T-helper 2 cell treated with Interferon-gamma antibody and Interleukin-4, amounts not matched to agents 100 ng/mL and 5 ng/mL, for 36 hours (primary cell): ENCODE data around the gene ADAM23. TPM values are rescaled to one million over a fixed set of nuclear protein-coding genes. Genes with fewer than 3 reads are reported as not detected.

Experiments used
- intact Hi-C: fragments of 100-400 bp; cut with micrococcal nuclease; formaldehyde crosslinking; loops from one replicate; pipeline ENCODE4 v1.15.1; 2023
- total RNA-seq: library from RNA; stranded (reverse); gene quantifications from 2 replicates; pipeline ENCODE4 v1.2.3, GENCODE V29; 2022

Gene ADAM23
- total RNA-seq, 1 donor from 2014 or later, result 0.18 TPM

DNA sequence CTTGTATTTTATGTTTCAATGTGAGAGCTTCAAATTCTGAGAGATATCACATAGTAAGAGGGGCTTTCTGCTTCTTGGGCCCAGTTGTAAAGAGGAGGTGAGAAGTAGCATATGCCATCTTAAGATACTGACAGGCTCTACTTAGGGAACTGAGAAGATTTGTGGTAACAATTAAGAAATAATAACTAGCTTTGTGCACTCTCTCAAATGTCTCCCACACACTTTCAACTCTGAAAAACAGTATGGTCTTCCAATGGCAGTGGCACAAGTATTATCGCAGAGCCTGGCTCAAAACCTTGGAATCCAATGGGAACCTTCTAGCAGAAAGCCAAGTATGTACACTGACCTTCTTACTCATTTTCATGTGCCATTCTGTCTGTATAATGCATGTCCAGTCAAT is 118.6 kb downstream of the ADAM23 start:
- intact Hi-C loops, result no loop called here

- intact Hi-C loops, result no loop called here
These were observed 119.0 kb downstream of the ADAM23 start for GRCh38 chr2:206562375-206562774.

- intact Hi-C loops, result no loop called here
These were observed 120.0 kb downstream of the ADAM23 start for GRCh38 chr2:206563374-206563773.

GRCh38 chr2:206565666-206566065 is 122.3 kb downstream of the ADAM23 start:
- intact Hi-C loops, result no loop called here

DNA sequence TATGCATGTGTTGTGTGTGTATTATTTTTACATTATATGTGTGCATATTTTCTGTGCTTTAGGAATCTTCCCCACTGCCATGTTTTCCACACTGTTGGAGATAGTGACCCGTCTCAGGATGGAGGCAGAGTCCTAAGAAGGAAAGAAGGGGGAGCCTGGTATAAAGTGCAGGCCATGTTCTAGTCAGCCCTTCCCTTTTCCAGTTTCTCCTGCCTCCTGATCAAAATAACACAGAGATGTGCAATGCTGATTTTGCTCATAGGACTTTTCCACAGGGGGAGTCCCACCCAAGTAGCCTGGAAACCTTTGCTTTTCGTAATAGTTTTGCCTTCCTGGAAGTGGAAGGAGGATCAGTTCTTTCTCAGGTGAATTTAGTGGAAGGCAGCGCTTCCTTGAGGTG is 126.1 kb downstream of the ADAM23 start:
- intact Hi-C loops, result no loop called here

- intact Hi-C loops, result no loop called here
These were observed 126.9 kb downstream of the ADAM23 start for GRCh38 chr2:206570199-206570598.

DNA sequence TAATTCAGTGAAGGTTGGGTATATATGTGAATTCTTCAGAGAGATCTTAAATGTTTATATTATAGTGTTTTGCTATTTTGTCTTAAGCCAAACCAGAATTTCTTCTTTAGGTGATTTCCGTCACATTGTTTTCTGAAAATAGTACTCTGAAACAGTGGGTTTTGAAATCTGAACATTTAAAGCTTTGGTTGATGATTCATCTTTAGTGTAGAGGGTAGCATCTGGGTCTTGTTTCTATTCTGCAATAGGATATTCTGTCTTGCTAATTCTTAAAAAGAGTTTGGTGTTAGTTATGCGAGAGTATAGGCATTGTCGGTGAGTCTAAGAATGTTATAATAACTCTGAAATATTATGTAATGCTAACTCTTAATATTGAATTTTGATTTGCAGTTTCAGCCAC is 129.4 kb downstream of the ADAM23 start:
- intact Hi-C loops, result no loop called here

DNA sequence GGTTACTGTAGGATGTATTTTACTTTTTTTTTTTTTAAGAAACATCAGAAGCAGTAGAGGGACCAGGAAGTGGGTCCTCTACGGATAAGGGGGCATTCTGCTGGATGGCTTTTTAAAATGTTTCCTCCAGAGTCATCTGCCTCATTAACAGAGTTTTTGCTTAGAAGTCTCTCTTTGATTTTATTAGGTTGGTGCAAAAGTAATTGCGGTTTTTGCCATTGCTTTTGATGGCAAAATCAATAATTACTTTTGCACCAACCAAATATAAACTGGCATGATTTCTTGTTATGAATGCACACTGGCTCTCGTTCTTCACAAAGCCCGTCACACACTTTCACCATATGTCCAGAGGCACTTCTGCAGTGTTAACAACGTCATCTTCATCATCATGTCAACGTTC is 130.5 kb downstream of the ADAM23 start:
- intact Hi-C loops, result no loop called here

GRCh38 chr2:206584323-206585116 is 141.2 kb downstream of the ADAM23 start:
- intact Hi-C loops, result no loop called here

DNA sequence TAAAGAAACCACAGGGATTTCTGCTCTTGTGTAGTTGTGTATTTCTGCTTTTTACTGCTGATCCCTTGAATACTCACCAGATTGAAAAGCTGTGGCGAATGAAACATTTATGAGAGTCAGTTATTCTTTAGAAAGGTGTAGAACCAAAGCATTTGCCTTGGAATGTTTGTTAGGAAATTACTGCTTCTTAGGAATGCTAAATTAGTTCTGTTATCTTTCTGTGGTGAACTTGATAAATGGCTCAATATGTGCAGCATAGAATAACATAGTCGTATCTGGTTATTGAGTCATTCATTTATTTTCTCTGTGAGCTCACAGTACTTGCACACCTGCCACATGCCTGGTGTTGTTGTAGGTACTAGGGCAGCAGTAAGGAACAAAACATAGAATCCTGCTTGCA is 142.0 kb downstream of the ADAM23 start:
- intact Hi-C loops, result no loop called here

DNA sequence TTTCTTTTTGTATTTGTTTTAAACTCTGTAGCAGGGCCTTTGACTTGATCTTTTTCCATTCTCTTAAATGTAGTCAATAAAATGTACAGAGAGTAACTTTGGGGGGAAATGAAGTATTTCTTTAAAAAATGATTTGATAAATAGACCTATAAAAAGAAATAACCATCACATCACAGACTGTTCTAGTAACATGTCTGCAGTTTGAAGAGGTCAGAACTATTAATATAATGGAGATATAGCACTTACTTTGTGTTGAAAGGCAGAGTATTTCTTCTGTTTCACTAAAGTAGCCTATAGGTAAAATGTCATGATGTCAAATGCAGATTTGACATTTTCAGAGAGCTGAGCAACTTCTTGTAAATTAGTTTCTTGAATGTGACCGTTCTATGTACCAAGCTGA is 143.3 kb downstream of the ADAM23 start:
- intact Hi-C loops, result no loop called here

- intact Hi-C loops, result no loop called here
These were observed 154.4 kb downstream of the ADAM23 start for GRCh38 chr2:206597717-206598218.

DNA sequence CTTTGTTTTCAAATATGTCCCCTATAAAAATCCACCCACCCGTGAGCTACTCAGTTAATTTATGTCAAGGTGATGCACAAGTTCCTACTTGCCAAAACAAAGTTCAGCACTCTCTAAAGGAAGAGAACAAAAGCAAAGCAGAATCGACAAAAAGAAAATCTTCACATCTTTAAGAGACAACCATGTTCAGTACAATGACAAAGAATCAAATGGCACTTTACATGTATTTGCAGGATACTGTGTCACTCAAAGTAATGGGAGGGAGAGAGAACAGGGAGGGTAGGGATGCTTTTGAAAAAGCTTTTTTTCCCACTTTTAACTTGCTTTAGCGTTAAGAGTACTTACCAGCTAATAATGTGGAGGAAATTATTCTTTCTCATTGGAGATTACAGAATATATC is 159.9 kb downstream of the ADAM23 start:
- intact Hi-C loops, result no loop called here

DNA sequence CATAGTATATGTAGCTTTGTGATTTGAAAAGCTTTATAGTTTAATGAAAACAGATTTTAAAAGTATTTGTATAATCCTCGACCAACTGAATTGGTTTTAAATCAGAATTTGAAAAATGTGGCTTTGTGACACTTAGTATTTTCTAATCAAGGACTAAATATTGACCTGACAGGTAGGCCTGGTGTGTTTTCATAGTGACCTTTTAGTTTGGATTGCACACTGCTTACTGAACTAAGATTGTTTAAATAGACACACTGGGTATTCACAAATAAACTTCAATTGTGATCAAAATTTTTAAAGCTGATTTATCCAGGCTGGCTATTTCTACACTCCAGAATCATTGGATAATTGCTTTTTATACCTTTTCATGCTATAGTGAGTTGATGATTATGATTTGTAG is 167.1 kb downstream of the ADAM23 start:
- intact Hi-C loops, result no loop called here

GRCh38 chr2:206611191-206611590 is 167.9 kb downstream of the ADAM23 start:
- intact Hi-C loops, result no loop called here

DNA sequence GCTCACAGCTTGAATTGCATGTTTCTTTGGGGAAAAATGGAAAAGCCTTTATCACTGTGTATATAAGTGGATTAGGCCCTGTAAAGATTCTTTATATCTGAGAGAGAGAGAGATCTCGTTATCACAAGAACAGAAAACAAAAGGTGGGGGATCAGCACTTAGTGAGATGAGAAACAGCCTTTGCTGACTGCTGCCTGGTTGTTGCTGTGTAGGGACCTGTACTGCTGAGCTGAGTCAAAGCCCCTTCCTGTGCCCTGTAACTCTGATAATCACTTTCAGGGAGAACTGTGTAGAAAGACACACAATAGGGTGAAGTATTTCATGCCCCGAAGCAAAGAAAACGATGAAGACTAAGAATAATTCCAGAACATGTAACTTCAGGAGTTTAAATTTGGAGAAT is 168.4 kb downstream of the ADAM23 start:
- intact Hi-C loops, result no loop called here

DNA sequence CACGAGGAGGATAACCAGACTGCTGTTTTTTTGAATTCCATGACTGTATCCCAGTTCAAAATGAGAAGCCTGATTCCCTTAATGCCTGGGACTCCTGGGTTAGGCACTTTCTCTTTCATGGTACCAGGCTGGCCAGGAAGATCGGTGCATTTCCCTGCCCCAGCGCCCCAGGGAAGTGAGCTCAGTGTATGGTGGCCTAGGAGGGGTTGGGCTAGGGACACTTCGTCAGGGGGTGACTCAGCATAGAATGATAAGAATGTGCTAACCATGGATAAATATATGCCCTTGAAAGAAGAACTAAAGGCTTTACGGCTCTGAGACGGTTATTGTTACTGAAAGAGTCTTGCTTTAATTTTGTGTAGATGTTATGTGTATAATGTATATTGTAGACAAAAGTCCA is 171.5 kb downstream of the ADAM23 start:
- intact Hi-C loops, result no loop called here

DNA sequence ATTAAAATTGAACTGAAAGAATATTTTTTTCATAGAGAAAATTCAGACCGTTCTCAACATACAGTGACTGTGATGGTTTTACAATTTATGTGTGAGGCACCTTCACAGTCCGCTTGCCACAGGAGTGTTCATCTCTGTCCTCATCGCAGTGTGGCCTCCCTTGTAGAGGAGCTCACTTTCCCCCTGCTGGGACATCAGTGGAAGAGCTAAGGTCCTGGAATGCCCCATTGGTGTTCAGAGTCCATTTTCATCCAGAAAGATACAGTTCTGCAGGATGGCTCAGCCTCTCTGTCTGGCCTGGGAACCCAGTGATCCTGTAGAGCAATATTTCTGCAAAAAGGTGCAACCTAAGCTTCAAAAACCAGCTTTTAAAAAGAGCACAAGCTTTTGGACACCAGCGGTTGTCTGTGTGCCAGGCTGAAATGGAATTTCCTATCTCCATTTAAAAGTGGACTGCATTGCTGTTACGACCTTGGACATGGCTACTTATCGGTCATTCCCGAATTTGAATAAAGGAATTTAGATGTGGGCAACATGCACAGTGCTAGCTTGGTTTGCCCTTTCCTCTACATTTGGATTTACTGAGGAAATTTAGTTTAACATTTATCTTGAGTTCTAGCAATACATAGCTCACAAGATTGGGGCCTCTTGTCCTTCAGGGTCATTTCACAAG is 172.2 kb downstream of the ADAM23 start:
- intact Hi-C loops, result no loop called here

DNA sequence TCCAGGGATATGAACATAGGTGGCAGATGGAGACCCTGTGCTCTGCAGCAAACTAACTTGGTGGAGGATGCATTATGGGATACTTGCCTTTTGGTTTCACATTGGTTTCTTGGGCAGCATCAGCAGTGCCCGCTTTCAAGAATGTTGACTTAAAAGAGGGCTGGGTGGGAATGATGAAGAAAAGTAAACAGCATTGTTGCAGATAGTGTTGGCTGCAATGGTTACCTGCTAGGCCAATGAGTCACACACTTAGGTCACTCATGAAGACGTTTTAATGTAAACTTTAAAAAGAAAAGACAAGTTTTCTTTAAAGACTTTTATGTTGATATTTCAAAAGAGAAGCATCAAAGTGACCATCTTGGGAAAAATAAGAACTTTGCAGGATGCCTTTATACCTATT is 172.8 kb downstream of the ADAM23 start:
- intact Hi-C loops, result no loop called here

DNA sequence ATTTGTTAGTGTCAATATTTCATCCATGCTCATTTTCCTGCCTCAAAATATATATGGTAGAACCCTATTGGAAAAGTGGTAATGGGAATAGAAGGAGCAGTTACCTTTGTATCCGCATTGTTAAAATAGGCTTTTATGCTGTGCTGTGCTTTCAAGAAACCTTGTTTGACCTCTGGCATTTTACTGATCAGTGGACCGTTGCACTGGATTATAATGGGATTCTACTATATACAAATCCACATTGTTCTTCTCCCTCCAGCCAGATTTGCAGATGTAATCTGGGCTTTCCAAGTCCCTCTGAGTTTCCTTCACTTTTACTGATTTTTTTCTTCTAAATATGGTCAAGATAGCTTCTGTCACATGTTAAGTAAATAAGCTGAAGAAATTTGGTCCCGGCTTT is 175.7 kb downstream of the ADAM23 start:
- intact Hi-C loops, result no loop called here

GRCh38 chr2:206626108-206626507 is 182.8 kb downstream of the ADAM23 start:
- intact Hi-C loops, result no loop called here

- intact Hi-C loops, result no loop called here
These were observed 184.3 kb downstream of the ADAM23 start for GRCh38 chr2:206627632-206628031.

GRCh38 chr2:206631340-206631739 is 188.0 kb downstream of the ADAM23 start:
- intact Hi-C loops, result no loop called here
